Measurements from ENCODE around the gene UNC45B.
"Not testable (repeated sequence)": the region's sequence is repeated elsewhere in the genome, so short reads cannot be mapped to it uniquely, and the experiment has no call there.

Gene UNC45B

GRCh38 chr17:35147375-35147905 is at the start of gene UNC45B:
UNC45B (plus strand) TSS chr17:35147817; CDS start chr17:35148264, 447 bp downstream.
- no peak for DNase-seq (ENCODE audit: low spot score)

- DNase-seq (ENCODE audit: low spot score), result no peak
These were observed 47.7 kb upstream of the UNC45B start for GRCh38 chr17:35099908-35100307.

- no peak for DNase-seq (ENCODE audit: low spot score)
These were observed 46.6 kb upstream of the UNC45B start for GRCh38 chr17:35101036-35101435.

DNA sequence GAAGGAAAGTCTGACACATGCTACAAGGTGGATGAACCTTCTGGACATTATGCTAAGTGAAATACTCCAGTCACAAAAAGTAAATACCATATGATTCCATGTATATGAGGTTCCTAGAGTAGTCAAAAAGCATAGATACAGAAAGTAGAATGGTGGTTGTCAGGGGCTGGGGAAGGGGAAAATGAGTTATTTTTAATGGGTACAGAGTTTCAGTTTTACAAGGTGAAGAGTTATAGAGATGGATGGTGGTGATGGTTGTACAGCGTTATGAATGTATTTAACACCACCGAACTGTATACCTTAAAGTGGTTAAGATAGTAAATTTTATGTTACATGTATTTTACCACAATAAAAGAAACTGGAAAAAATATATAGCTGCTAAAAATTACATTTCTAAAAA is 45.9 kb upstream of the UNC45B start:
- no peak for DNase-seq (ENCODE audit: low spot score)

- DNase-seq (ENCODE audit: low spot score), result no peak
These were observed 44.3 kb upstream of the UNC45B start for GRCh38 chr17:35103271-35103670.

GRCh38 chr17:35104844-35105450 is 42.7 kb upstream of the UNC45B start:
- no peak for DNase-seq (ENCODE audit: low spot score)

GRCh38 chr17:35110791-35111190 is 36.8 kb upstream of the UNC45B start:
- not testable (repeated sequence) for DNase-seq (ENCODE audit: low spot score)

DNA sequence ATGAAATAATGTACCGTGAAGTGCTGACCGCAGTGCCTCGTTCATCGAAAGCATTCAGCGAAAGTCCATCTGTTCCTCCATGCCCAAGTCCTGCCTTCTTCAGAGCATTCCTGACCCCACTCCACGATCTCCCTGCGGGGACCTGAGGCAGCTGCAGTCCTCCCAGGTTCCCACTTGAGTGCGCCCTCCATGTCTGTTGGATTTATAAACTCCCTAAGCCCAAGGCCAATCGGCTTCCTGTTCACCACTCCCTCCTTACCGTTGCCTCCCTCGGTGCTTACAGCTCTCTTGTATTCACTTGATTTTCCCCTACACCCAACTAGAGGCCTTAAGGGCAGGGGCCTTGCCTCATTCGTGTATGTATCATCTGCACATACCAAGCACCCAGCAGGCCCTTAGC is 30.8 kb upstream of the UNC45B start:
- no peak for DNase-seq (ENCODE audit: low spot score)

DNA sequence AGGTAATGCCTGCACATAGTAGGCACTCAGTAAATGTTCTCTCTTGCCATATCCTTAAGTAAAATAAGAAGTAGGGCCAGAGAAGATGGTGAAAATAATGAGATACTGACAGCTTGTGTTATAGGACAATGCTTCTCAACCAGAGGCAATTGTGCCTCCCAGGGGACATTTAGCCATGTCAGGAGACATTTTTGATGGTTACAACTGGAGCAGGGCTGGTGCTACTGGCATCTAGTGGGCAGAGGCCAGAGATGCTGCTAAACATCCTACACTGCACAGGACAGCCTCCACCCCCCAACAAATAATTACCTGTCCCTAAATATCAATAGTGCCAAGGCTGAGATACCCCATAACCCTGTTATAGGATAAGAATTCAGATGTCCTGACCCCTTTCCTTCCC is 29.6 kb upstream of the UNC45B start:
- DNase-seq (ENCODE audit: low spot score), result no peak

- peak; percentile 94 for DNase-seq (ENCODE audit: low spot score)
These were observed 28.0 kb upstream of the UNC45B start, which contains the start of gene RAD51D for GRCh38 chr17:35119370-35120165. RAD51D (minus strand) TSS chr17:35119860; CDS start chr17:35119613, 247 bp downstream.

DNA sequence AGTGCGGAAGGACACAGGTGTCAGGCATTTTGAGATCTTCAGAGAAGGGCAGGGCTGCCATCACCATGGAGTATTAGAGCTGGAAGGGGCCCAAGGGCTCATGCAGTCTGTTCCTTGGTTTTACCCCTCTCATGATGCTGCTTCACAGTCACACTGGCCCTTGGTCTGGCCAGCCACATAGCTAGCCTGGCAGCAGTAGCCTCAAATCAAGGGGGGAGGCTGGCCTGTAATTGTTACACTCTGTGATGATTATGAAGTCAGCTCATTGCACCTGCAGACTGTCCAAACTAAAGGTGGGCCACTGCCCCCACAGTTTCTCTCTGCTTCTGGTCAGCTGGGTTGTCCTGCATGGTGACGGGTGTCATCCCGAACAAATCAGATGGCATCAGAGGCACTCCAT is 26.3 kb upstream of the UNC45B start, which contains the start of gene FNDC8:
FNDC8 (plus strand) TSS at position 301 of the 400 bp plus-strand sequence; CDS start at position 380, 79 bp downstream.
- no peak for DNase-seq (ENCODE audit: low spot score)

DNA sequence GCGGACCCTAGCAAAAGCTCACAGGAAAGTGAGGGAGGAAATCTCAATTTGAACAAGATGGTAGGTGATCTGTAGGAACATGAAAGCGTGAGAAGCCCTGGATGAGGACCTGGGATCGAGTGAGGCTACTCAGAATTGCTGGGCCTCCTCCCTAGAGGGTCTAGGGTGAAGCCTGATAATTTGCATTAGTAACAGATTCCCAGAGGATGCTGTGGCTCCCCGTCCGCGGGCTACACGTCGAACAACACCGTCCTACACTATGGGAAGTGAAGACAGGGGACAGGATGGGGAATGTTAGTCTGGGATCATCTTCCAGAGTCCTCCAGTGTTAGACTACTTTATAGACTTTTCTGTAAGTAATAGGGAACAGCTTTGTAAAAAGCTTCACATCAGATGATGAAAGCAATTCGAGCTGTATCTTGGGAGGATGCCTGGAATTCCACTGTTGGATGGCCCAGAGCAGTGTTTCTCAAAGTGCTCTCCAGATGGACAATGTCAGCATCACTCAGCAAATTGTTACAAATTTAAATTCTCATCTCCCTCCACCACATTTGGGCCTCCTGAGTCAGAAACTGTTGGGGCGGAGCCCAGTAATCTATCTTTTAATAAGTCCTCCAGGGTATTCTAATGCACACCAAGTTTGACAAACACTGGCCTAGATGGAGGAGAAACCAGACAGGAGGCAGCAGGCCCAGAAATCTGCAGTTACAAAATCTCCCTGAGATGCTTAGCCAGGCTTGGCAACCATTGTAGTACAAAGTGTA is 19.7 kb upstream of the UNC45B start:
- no peak for DNase-seq (ENCODE audit: low spot score)

GRCh38 chr17:35129154-35129972 is 18.3 kb upstream of the UNC45B start:
- DNase-seq (ENCODE audit: low spot score), result no peak

- DNase-seq (ENCODE audit: low spot score), result no peak
These were observed 17.7 kb upstream of the UNC45B start for GRCh38 chr17:35129973-35130351.

DNA sequence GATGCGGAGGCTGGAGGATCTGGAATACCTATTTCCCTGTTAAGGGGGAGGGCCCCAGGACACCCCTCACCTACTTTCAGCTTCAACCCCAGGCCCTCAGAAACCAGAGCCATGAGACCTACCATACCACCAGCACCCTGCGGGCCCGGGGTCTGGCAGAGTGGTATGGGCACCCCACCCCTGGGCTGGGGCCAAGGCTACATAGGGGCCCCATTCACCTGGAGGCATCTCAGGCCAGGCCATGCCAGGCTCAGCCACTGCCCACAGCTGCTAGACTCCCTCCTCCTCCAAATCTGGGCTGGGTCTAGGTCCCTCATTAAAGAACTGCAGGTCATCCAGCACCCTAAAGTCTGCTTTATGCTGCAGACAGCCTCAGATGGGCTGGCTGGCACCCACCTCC is 17.2 kb upstream of the UNC45B start:
- DNase-seq (ENCODE audit: low spot score), result no peak

GRCh38 chr17:35132099-35132498 is 15.5 kb upstream of the UNC45B start:
- no peak for DNase-seq (ENCODE audit: low spot score)

DNA sequence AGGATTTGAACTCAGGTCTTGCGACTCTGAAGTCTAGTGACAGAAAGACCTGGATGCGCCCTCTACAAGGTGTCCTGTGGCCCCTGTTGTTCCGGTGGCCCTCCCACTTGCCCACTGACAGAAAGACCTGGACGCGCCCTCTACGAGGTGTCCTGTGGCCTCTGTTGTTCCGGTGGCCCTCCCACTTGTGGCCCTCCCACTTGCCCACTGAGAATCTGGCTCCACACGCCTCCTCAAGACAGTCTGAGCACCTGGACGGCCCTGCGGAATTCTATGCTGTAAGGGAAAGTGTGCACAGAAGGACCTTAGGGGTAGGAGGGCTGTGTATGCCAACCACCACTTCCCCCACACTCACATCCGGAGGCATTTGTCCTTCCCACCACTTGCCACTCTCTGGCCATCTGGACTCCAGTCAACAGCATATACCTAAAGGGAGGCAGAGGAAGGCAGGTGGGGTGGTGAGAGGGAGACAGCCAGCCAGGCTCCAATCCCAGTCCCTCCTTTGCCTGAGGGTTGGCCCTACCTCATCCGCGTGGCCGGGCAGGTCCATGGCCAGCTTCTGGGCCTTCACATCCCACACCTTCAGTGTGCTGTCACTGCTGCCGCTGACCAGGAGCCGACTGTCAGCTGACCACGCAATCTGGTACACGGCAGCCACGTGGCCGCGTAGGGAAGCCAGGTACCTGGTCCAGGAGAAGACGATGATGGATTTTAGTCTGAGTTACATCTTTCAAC is 14.6 kb upstream of the UNC45B start:
- no peak for DNase-seq (ENCODE audit: low spot score)

DNA sequence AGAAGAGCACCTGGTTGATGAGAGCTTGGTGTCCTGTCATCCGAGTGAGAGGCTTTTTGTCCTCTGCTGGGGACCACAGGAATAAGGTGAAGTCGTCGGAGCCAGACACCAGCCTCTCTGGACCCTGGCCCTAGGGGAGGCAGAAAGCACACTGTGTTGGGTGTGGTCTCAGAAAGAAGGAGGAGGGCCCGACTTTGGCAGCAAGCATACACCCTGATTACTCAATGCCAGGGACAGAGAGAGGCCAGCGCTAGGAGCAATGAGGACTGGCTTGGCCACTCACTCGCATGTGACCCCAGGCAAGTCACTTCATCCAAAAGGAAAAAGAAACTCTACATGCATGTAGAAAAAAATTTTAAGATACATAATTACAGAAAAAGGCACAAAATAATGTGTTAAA is 12.3 kb upstream of the UNC45B start:
- DNase-seq (ENCODE audit: low spot score), result no peak

DNA sequence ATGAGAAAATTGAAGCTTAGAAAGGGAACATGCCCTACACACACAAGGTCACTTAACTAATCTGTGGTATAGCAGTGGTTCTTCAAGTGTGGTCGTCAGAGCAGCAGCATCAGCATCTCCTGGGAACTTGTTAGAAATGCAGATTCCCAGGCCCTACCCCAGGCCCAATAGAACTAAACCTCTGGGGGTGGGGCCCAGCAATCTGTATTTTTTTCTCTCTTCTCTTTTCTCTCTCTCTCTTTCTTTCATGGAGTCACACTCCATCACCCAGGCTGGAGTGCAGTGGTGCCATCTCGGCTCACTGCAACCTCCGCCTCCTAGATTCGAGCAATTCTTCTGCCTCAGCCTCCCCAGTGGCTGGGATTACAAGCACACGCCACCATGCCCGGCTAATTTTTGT is 9.4 kb upstream of the UNC45B start:
- no peak for DNase-seq (ENCODE audit: low spot score)

DNA sequence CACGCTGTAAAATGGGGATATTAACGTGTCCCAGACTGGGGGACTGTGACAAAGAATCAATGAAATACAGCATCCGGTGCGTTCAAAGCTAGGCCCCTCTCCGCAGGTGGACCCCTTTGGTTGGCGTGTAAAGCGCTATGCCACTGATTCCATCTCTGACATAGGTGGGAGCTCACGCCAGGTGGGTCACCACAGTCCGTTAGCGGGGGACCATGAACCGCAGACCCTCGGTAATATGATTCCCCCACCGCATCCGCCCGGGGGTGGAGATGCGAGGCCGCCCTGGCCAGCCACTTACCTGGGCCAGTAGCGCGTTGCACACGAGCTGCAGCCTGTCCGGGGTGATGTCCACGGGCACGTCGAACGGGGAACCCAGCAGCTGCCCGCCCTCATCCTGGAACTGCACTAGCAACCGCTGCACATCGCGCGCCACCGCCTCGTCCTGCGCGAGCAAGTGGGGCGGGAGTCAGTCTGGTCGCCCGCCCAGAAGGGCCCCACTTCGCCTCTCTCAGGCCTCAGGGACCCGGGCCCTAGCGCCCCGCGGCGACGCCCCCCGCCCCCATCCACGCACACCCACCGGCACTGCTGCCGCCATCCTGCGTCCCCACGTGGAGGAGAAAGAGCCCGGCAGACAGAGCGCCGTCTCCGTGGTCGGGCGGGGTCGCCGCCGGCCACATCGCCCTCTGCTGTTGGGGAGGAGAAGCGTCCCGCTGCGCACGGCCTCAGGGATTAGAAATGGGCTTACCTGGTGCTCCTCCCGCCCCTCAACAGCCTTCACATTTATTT is 5.7 kb upstream of the UNC45B start, which contains the start of gene NLE1:
NLE1 (minus strand) TSS at position 623 of the 786 bp plus-strand sequence; CDS start at position 595, 28 bp downstream.
- peak; percentile 97 for DNase-seq (ENCODE audit: low spot score)
